ENCODE data around the gene ELOVL2.

The ELOVL2 gene

DNA sequence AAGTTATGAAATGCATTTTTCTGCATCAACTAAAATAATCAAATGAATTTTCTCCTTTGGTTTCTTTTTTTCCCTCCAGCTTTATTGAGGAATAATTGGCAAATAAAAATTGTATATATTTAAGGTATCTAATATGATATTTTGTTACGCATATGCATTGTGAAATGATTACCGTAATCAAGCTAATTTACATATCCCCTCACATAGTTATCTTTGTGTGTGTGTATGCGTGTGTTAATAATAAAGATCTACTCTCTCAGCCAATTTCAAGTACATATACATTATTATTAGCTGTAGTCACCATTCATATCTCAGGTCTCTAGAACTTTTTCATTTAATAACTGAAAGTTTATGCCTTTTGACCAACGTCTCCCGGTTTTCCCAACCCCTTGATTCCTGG is 96.1 kb downstream of the ELOVL2 start:
- H3K4me1 ChIP-seq = no peaks in the 10 kb centered on the region
- no peak for DNase-seq (ENCODE audit: low spot score in 2 of 2)
- no peaks in the 10 kb centered on the region for H3K9me3 ChIP-seq
- H3K4me3 ChIP-seq = no peak overlapping the region
- in situ Hi-C loops (cut with MboI; ENCODE audit: low sequenced_read_pairs) = no loop called here
- H3K27me3 ChIP-seq (ENCODE audit: low read depth) = no peaks in the 10 kb centered on the region
- no peaks in the 10 kb centered on the region for H3K36me3 ChIP-seq (replicated peaks)

DNA sequence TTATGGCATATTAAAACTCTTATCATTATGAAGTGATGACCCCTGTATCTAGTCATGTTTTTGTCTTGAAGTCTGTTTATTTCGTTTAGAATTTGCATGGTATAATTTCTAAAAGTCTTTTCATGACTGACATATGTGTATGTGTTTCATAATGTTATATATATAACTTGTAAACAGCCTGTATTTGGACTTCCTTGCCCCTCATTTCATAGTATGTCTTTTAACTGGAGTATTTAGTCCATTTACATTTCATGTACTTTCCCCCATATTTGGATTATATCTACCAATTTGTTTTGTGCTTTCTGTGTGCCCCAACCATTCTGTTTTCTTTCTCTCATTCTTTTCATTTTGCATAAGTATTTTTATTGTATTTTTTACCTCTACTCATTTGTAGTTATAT is 98.3 kb downstream of the ELOVL2 start:
- in situ Hi-C loops (cut with MboI; ENCODE audit: low sequenced_read_pairs) = no loop called here
- no peak for DNase-seq (ENCODE audit: low spot score in 2 of 2)
- H3K9me3 ChIP-seq = no peaks in the 10 kb centered on the region
- H3K36me3 ChIP-seq (replicated peaks) = no peaks in the 10 kb centered on the region
- H3K27me3 ChIP-seq (ENCODE audit: low read depth) = no peaks in the 10 kb centered on the region
- H3K4me1 ChIP-seq = no peaks in the 10 kb centered on the region
- no peak overlapping the region for H3K4me3 ChIP-seq

DNA sequence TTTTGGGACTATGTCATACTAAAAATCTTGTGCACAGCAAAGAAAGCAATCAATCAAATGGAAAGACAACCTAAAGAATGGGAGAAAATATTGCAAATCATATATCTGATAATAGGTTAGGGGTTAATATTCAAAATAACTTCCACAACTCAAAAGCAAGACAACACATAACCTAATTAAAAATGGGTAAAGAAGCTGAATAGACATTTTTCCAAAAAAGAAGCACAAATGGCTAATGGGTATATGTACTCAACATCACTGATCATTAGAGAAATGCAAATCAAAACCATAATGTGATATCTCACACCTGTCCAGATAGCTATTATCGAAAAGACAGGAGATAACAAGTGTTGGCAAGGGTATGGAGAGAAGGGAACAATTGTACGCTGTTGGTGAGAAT is 104.3 kb downstream of the ELOVL2 start:
- H3K4me3 ChIP-seq = no peak overlapping the region
- no peaks in the 10 kb centered on the region for H3K4me1 ChIP-seq
- H3K9me3 ChIP-seq = no peaks in the 10 kb centered on the region
- in situ Hi-C loops (cut with MboI; ENCODE audit: low sequenced_read_pairs) = no loop called here
- no peak for DNase-seq (ENCODE audit: low spot score in 2 of 2)
- no peaks in the 10 kb centered on the region for H3K36me3 ChIP-seq (replicated peaks)
- no peaks in the 10 kb centered on the region for H3K27me3 ChIP-seq (ENCODE audit: low read depth)

DNA sequence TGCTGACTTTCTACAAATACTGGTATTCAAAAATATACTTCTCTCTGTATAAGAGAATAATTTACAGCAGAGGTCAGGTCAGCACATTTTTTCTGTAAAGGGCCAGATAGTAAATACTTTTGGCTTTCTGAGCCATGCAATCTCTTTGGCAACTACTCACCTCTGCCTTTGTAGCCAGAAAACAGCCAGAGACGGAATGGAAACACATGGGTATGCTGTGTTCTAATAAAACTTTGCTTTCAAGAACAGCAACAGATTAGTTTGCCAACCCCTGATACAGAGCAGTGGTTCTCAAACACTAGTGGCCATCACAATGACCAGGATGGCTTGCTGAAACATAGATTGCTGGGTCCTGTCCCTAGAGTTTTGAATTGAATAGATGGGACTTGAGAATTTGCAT is 111.0 kb downstream of the ELOVL2 start:
- Histone ChIP-seq H3K36me3 (replicated peaks) (peaks cover 5% of the 10 kb centered on the region; the same call in 1 of the 2 replicates), H3K4me3 (no peak overlapping the region), H3K27me3 (ENCODE audit: low read depth) (no peaks in the 10 kb centered on the region), H3K9me3 (no peaks in the 10 kb centered on the region), H3K4me1 (no peaks in the 10 kb centered on the region)
- in situ Hi-C loops (cut with MboI; ENCODE audit: low sequenced_read_pairs) = no loop called here
- DNase-seq (ENCODE audit: low spot score in 2 of 2) = no peak
